GM03348 (cell line): ENCODE data around the gene PARD3B.
A peak's percentile ranks its signal among the peaks of the same experiment; 100 is the strongest.

Experiments
- DNase-seq: peaks from one replicate; pipeline ENCODE4 v3.0.0; 2012; ENCODE audit warnings: low spot score

The PARD3B gene

GRCh38 chr2:205130111-205130829, 585.0 kb downstream of the PARD3B start:
- peak; percentile 11 for DNase-seq

GRCh38 chr2:205133544-205133943, 588.3 kb downstream of the PARD3B start:
- no peak for DNase-seq

- DNase-seq, result no peak
Observed at GRCh38 chr2:205138735-205139134, 593.5 kb downstream of the PARD3B start.

- no peak for DNase-seq
Observed at GRCh38 chr2:205139822-205140463, 594.7 kb downstream of the PARD3B start.

- no peak for DNase-seq
Observed at GRCh38 chr2:205141381-205141780, 596.1 kb downstream of the PARD3B start.

- no peak for DNase-seq
Observed at GRCh38 chr2:205145888-205146287, 600.6 kb downstream of the PARD3B start.

- peak; percentile 7 for DNase-seq
Observed at GRCh38 chr2:205148755-205149154, 603.5 kb downstream of the PARD3B start.

- no peak for DNase-seq
Observed at GRCh38 chr2:205156457-205156856, 611.2 kb downstream of the PARD3B start.

- no peak for DNase-seq
Observed at GRCh38 chr2:205158404-205158803, 613.1 kb downstream of the PARD3B start.

- DNase-seq, result no peak
Observed at GRCh38 chr2:205161156-205161839, 616.0 kb downstream of the PARD3B start.

- DNase-seq, result peak; percentile 24
Observed at GRCh38 chr2:205166745-205167144, 621.5 kb downstream of the PARD3B start.

GRCh38 chr2:205169012-205169411, 623.7 kb downstream of the PARD3B start:
- no peak for DNase-seq

- no peak for DNase-seq
Observed at GRCh38 chr2:205169464-205169863, 624.2 kb downstream of the PARD3B start.

GRCh38 chr2:205170399-205170798, 625.1 kb downstream of the PARD3B start:
- DNase-seq, result no peak

GRCh38 chr2:205171261-205171940, 626.1 kb downstream of the PARD3B start:
- no peak for DNase-seq

GRCh38 chr2:205175831-205176230, 630.6 kb downstream of the PARD3B start:
- no peak for DNase-seq

- no peak for DNase-seq
Observed at GRCh38 chr2:205176546-205176945, 631.3 kb downstream of the PARD3B start.

- peak; percentile 27 for DNase-seq
Observed at GRCh38 chr2:205177546-205177945, 632.3 kb downstream of the PARD3B start.

GRCh38 chr2:205180730-205181129, 635.5 kb downstream of the PARD3B start:
- DNase-seq, result no peak

- DNase-seq, result no peak
Observed at GRCh38 chr2:205187731-205188130, 642.5 kb downstream of the PARD3B start.

- DNase-seq, result peak; percentile 46
Observed at GRCh38 chr2:205188239-205189138, 643.2 kb downstream of the PARD3B start.

GRCh38 chr2:205189301-205189700, 644.0 kb downstream of the PARD3B start:
- DNase-seq, result no peak
